OCI-LY7 (cell line): ENCODE results near the gene ZNF778.

Experiments used
- CTCF ChIP-seq: fragments of 200-600 bp; sonication (generic); conservative IDR thresholded peaks from 2 replicates; pipeline ENCODE4 v1.5.1; 2014; ENCODE audit warnings: mild to moderate bottlenecking, antibody characterized with exemption, low read length, moderate library complexity, mixed read lengths
- EZH2phosphoT487 ChIP-seq: fragments of 200-600 bp; sonication (generic); IDR thresholded peaks from 2 replicates; pipeline ENCODE4 v1.6.1; 2018; ENCODE audit warnings: low read depth, borderline replicate concordance, mild to moderate bottlenecking, mixed run types, antibody characterized with exemption, low read length, moderate library complexity, mixed read lengths

GRCh38 chr16:89256651-89257254 is 39.2 kb downstream of the ZNF778 start:
- TF ChIP-seq CTCF (no peak), EZH2phosphoT487 (no peak)
